Loucy (cell line): Measurements from ENCODE around the gene TESPA1.

Experiments used
- CTCF ChIP-seq: fragments of 200-600 bp; sonication (generic); conservative IDR thresholded peaks from 2 replicates; pipeline ENCODE4 v1.5.1; 2014; ENCODE audit warnings: mild to moderate bottlenecking, antibody characterized with exemption, low read length
- EZH2phosphoT487 ChIP-seq: fragments of 200-600 bp; IDR thresholded peaks from 2 replicates; pipeline ENCODE4 v1.6.1; 2018; ENCODE audit warnings: antibody characterized with exemption, mild to moderate bottlenecking, moderate library complexity, borderline replicate concordance

GRCh38 chr12:54932691-54933090 lies 51.9 kb downstream of the TESPA1 start:
- TF ChIP-seq CTCF (no peak), EZH2phosphoT487 (no peak)
